Glutamatergic neuron (in vitro differentiated cells): ENCODE data around the gene GALNT9. TPM values are rescaled to one million over a fixed set of nuclear protein-coding genes. Genes with fewer than 3 reads are reported as not detected.

Source experiments
- DNase-seq: peaks from one replicate; pipeline ENCODE4 v3.0.0; 2022
- H3K27ac Mint-ChIP-seq: one replicate; pipeline ENCODE4 v1.8.0; 2020; ENCODE audit warnings: mild to moderate bottlenecking, mixed read lengths, inconsistent platforms; ENCODE audit not compliant: unreplicated experiment
- H3K27me3 Mint-ChIP-seq: one replicate; pipeline ENCODE4 v1.8.0; 2020; ENCODE audit warnings: mild to moderate bottlenecking, moderate library complexity, mixed read lengths, inconsistent platforms; ENCODE audit not compliant: unreplicated experiment
- H3K36me3 Mint-ChIP-seq: one replicate; pipeline ENCODE4 v1.8.0; 2020; ENCODE audit warnings: mild to moderate bottlenecking, mixed read lengths, inconsistent platforms; ENCODE audit not compliant: unreplicated experiment
- H3K4me1 Mint-ChIP-seq: one replicate; pipeline ENCODE4 v1.8.0; 2020; ENCODE audit warnings: mild to moderate bottlenecking, low read depth, mixed read lengths, inconsistent platforms; ENCODE audit not compliant: unreplicated experiment
- H3K4me3 Mint-ChIP-seq: one replicate; pipeline ENCODE4 v1.8.0; 2020; ENCODE audit warnings: mild to moderate bottlenecking, mixed read lengths, inconsistent platforms; ENCODE audit not compliant: unreplicated experiment
- H3K9me3 Mint-ChIP-seq: one replicate; pipeline ENCODE4 v1.8.0; 2020; ENCODE audit warnings: mild to moderate bottlenecking, moderate library complexity, mixed read lengths, inconsistent platforms; ENCODE audit not compliant: unreplicated experiment
- CTCF ChIP-seq: fragments of 200-600 bp; sonication (generic); IDR thresholded peaks from one replicate; pipeline ENCODE4 v1.5.0; 2021; ENCODE audit not compliant: partially characterized antibody, unreplicated experiment
- total RNA-seq: library from RNA; stranded (reverse); fragmentation: NEBNext Ultra II Directional; extraction: Animal tissue kit (Norgen Biotek cat#: 25700); gene quantifications from one replicate; pipeline ENCODE4 v1.2.1, GENCODE V29; 2021; ENCODE audit not compliant: unreplicated experiment

The GALNT9 gene
- total RNA-seq, 1 donor from 2014 or later, result 13.7 TPM

GRCh38 chr12:132374612-132375445, 45.4 kb upstream of the GALNT9 start:
- Mint-ChIP-seq H3K27me3 (peaks cover 13% of the 10 kb centered on the region), H3K27ac (no peak overlapping the region), H3K4me3 (no peak overlapping the region), H3K9me3 (peaks cover 9% of the 10 kb centered on the region), H3K4me1 (peaks cover 7% of the 10 kb centered on the region), H3K36me3 (peaks cover 6% of the 10 kb centered on the region)
- peak; percentile 10 for DNase-seq
- no peak for TF ChIP-seq CTCF

GRCh38 chr12:132373901-132374611, 44.7 kb upstream of the GALNT9 start:
- peaks cover 6% of the 10 kb centered on the region for H3K36me3 Mint-ChIP-seq
- peaks cover 13% of the 10 kb centered on the region for H3K27me3 Mint-ChIP-seq
- DNase-seq, result peak; percentile 50
- no peak overlapping the region for H3K27ac Mint-ChIP-seq
- TF ChIP-seq CTCF, result no peak
- peaks cover 9% of the 10 kb centered on the region for H3K9me3 Mint-ChIP-seq
- H3K4me3 Mint-ChIP-seq, result no peak overlapping the region
- peaks cover 7% of the 10 kb centered on the region for H3K4me1 Mint-ChIP-seq

- peaks cover 6% of the 10 kb centered on the region for H3K36me3 Mint-ChIP-seq
- TF ChIP-seq CTCF, result no peak
- peaks cover 5% of the 10 kb centered on the region for H3K27me3 Mint-ChIP-seq
- no peak overlapping the region for H3K4me3 Mint-ChIP-seq
- H3K9me3 Mint-ChIP-seq, result peaks cover 5% of the 10 kb centered on the region
- no peak overlapping the region for H3K27ac Mint-ChIP-seq
- DNase-seq, result no peak
- H3K4me1 Mint-ChIP-seq, result peaks cover 7% of the 10 kb centered on the region
These were observed 38.5 kb upstream of the GALNT9 start for GRCh38 chr12:132367852-132368251.

- no peak for TF ChIP-seq CTCF
- DNase-seq, result peak; percentile 15
- H3K4me1 Mint-ChIP-seq, result peaks cover 7% of the 10 kb centered on the region
- no peak overlapping the region for H3K27ac Mint-ChIP-seq
- peaks cover 6% of the 10 kb centered on the region for H3K36me3 Mint-ChIP-seq
- peaks cover 7% of the 10 kb centered on the region for H3K9me3 Mint-ChIP-seq
- H3K4me3 Mint-ChIP-seq, result no peak overlapping the region
- peaks cover 5% of the 10 kb centered on the region for H3K27me3 Mint-ChIP-seq
These were observed 37.9 kb upstream of the GALNT9 start for GRCh38 chr12:132367071-132367851.
